Dermis microvascular lymphatic vessel endothelial cell (primary cell): ENCODE measurements around the gene LMF2. TPM values are rescaled to one million over a fixed set of nuclear protein-coding genes. Genes with fewer than 3 reads are reported as not detected.
A peak's percentile ranks its signal among the peaks of the same experiment; 100 is the strongest.

Source experiments
- DNase-seq, 2 donors: peaks; one replicate each; pipeline versions ENCODE4 v3.0.0 to v3.0.0-alpha.2; 2010; ENCODE audit warnings: low read depth in 2 of 2
- total RNA-seq: library from RNA; depleted of rRNA; stranded (reverse); fragments of >200 nt; gene quantifications from 2 replicates; pipeline ENCODE4 v1.2.1, GENCODE V29; 2014

LMF2 gene
- total RNA-seq, 1 donor from 2014 or later, result 18.4 TPM

- DNase-seq, result no peak
These were observed 24.4 kb downstream of the LMF2 start for GRCh38 chr22:50483106-50483505.

GRCh38 chr22:50482107-50483074 is 25.1 kb downstream of the LMF2 start:
- no peak for DNase-seq

GRCh38 chr22:50481440-50482106 is 25.9 kb downstream of the LMF2 start, which contains the start of gene ADM2:
Gene ADM2 (plus strand): TSS chr22:50481543. CDS start chr22:50481848, 305 bp downstream.
- DNase-seq, result peak in 1 of 2 donors; percentile 24

GRCh38 chr22:50481045-50481439 is 26.5 kb downstream of the LMF2 start:
- no peak for DNase-seq

- no peak for DNase-seq
These were observed 27.8 kb downstream of the LMF2 start for GRCh38 chr22:50479721-50480120.

- DNase-seq, result no peak
These were observed 29.6 kb downstream of the LMF2 start for GRCh38 chr22:50477923-50478322.

GRCh38 chr22:50476868-50477267 is 30.6 kb downstream of the LMF2 start:
- no peak for DNase-seq

GRCh38 chr22:50475652-50476002 is 31.9 kb downstream of the LMF2 start:
- DNase-seq, result no peak

- peak; percentile 69 to 91 for DNase-seq
These were observed 32.5 kb downstream of the LMF2 start, which contains the start of gene SBF1 for GRCh38 chr22:50474710-50475651. Gene SBF1 (minus strand): TSS chr22:50475035. CDS start chr22:50474840, 195 bp downstream.

- DNase-seq, result peak in 1 of 2 donors; percentile 62
These were observed 33.4 kb downstream of the LMF2 start for GRCh38 chr22:50473855-50474671.

- peak in 1 of 2 donors; percentile 21 for DNase-seq
These were observed 34.4 kb downstream of the LMF2 start for GRCh38 chr22:50473088-50473487.

GRCh38 chr22:50471962-50472361 is 35.5 kb downstream of the LMF2 start:
- DNase-seq, result no peak

GRCh38 chr22:50471197-50471847 is 36.2 kb downstream of the LMF2 start:
- DNase-seq, result no peak

- no peak for DNase-seq
These were observed 37.0 kb downstream of the LMF2 start for GRCh38 chr22:50470491-50470890.

GRCh38 chr22:50469377-50470305 is 37.9 kb downstream of the LMF2 start:
- DNase-seq, result peak in 1 of 2 donors; percentile 35

- DNase-seq, result no peak
These were observed 38.9 kb downstream of the LMF2 start for GRCh38 chr22:50468626-50469025.

GRCh38 chr22:50467773-50468440 is 39.6 kb downstream of the LMF2 start:
- DNase-seq, result no peak

GRCh38 chr22:50467341-50467740 is 40.2 kb downstream of the LMF2 start:
- DNase-seq, result no peak
